Ectodermal cell (in vitro differentiated cells): Measurements from ENCODE around the gene TMPRSS6.
"Not testable (repeated sequence)": the region's sequence is repeated elsewhere in the genome, so short reads cannot be mapped to it uniquely, and the experiment has no call there.

Experiments used
- H3K27ac ChIP-seq: 2 replicates; pipeline ENCODE4 v1.7.0; 2013; ENCODE audit warnings: mild to moderate bottlenecking, low read depth, low read length; ENCODE audit not compliant: insufficient read depth, poor library complexity, severe bottlenecking
- H3K27me3 ChIP-seq: 2 replicates; pipeline ENCODE4 v1.7.0; 2013; ENCODE audit warnings: mild to moderate bottlenecking, low read length; ENCODE audit not compliant: insufficient read depth, control insufficient read depth, poor library complexity, severe bottlenecking
- H3K36me3 ChIP-seq: one replicate; pipeline ENCODE4 v1.7.0; 2013; ENCODE audit warnings: low read length; ENCODE audit not compliant: control insufficient read depth, insufficient read depth
- H3K4me1 ChIP-seq: one replicate; pipeline ENCODE4 v1.7.0; 2013; ENCODE audit warnings: low read length; ENCODE audit not compliant: control insufficient read depth, insufficient read depth
- H3K4me3 ChIP-seq: 2 replicates; pipeline ENCODE4 v1.7.0; 2013; ENCODE audit warnings: low read depth, low read length, control low read depth; ENCODE audit not compliant: insufficient read depth
- H3K9me3 ChIP-seq: 2 replicates; pipeline ENCODE4 v1.7.0; 2013; ENCODE audit warnings: mild to moderate bottlenecking, low read length, moderate library complexity; ENCODE audit not compliant: control insufficient read depth
- WGBS, 2 experiments: methylation state at CpG; one replicate each; pipeline ENCODE4 v1.1.7; 2013; ENCODE audit warnings: missing lambda C conversion rate in 2 of 2; 5-methylcytosine and 5-hydroxymethylcytosine counted together

Gene TMPRSS6

GRCh38 chr22:37079158-37079557 is 30.4 kb downstream of the TMPRSS6 start:
- Histone ChIP-seq H3K36me3 (no peaks in the 10 kb centered on the region), H3K9me3 (no peaks in the 10 kb centered on the region), H3K27ac (no peak overlapping the region), H3K27me3 (peaks cover 23% of the 10 kb centered on the region), H3K4me1 (no peaks in the 10 kb centered on the region), H3K4me3 (no peak overlapping the region)
- WGBS, 2 experiments: 70 to 78% methylated on average over 5 of the region's 5 CpGs

- H3K27ac ChIP-seq: no peak overlapping the region
- H3K4me1 ChIP-seq: no peaks in the 10 kb centered on the region
- H3K9me3 ChIP-seq: no peaks in the 10 kb centered on the region
- H3K36me3 ChIP-seq: no peaks in the 10 kb centered on the region
- H3K27me3 ChIP-seq: peaks cover 26% of the 10 kb centered on the region
- H3K4me3 ChIP-seq: no peak overlapping the region
- WGBS, 2 experiments: 47% methylated on average over 15 of the region's 15 CpGs
These were observed 31.6 kb downstream of the TMPRSS6 start for GRCh38 chr22:37077802-37078448.

- Histone ChIP-seq H3K36me3 (no peaks in the 10 kb centered on the region), H3K27me3 (peaks cover 36% of the 10 kb centered on the region), H3K4me1 (no peaks in the 10 kb centered on the region), H3K4me3 (no peak overlapping the region), H3K27ac (no peak overlapping the region), H3K9me3 (no peaks in the 10 kb centered on the region)
- WGBS, 2 experiments: 88 to 89% methylated on average over 9 of the region's 9 CpGs
These were observed 33.6 kb downstream of the TMPRSS6 start for GRCh38 chr22:37075822-37076433.

- H3K27me3 ChIP-seq: peaks cover 45% of the 10 kb centered on the region
- H3K4me1 ChIP-seq: no peaks in the 10 kb centered on the region
- 80 to 84% methylated on average over 17 of the region's 17 CpGs for WGBS, 2 experiments
- no peaks in the 10 kb centered on the region for H3K9me3 ChIP-seq
- H3K27ac ChIP-seq: no peak overlapping the region
- H3K4me3 ChIP-seq: no peak overlapping the region
- no peaks in the 10 kb centered on the region for H3K36me3 ChIP-seq
These were observed 34.5 kb downstream of the TMPRSS6 start for GRCh38 chr22:37075046-37075445.

- no peaks in the 10 kb centered on the region for H3K4me1 ChIP-seq
- peaks cover 50% of the 10 kb centered on the region for H3K27me3 ChIP-seq
- 89 to 94% methylated on average over 16 of the region's 16 CpGs for WGBS, 2 experiments
- no peak overlapping the region for H3K27ac ChIP-seq
- H3K4me3 ChIP-seq: no peak overlapping the region
- no peaks in the 10 kb centered on the region for H3K9me3 ChIP-seq
- no peaks in the 10 kb centered on the region for H3K36me3 ChIP-seq
These were observed 35.0 kb downstream of the TMPRSS6 start for GRCh38 chr22:37074537-37074936.

- 90 to 91% methylated on average over 8 of the region's 8 CpGs for WGBS, 2 experiments
- peaks cover 68% of the 10 kb centered on the region for H3K27me3 ChIP-seq
- no peak overlapping the region for H3K4me3 ChIP-seq
These were observed 36.8 kb downstream of the TMPRSS6 start for GRCh38 chr22:37072673-37073072.

GRCh38 chr22:37071850-37072592 is 37.5 kb downstream of the TMPRSS6 start:
- not testable (repeated sequence) for H3K4me3 ChIP-seq, H3K9me3 ChIP-seq, H3K4me1 ChIP-seq, H3K36me3 ChIP-seq, H3K27ac ChIP-seq
- 91 to 95% methylated on average over 5 of the region's 5 CpGs for whole genome bisulfite sequencing, 2 experiments
- peaks cover 69% of the 10 kb centered on the region for H3K27me3 ChIP-seq

More at GRCh38 chr22:37072673-37073072, 36.8 kb downstream of the TMPRSS6 start:
- H3K4me1 ChIP-seq: peaks cover 3% of the 10 kb centered on the region
- H3K36me3 ChIP-seq: no peaks in the 10 kb centered on the region
- H3K27ac ChIP-seq: no peak overlapping the region
- no peaks in the 10 kb centered on the region for H3K9me3 ChIP-seq

GRCh38 chr22:37070744-37071143 is 38.8 kb downstream of the TMPRSS6 start:
- Histone ChIP-seq H3K4me3 (no peak overlapping the region), H3K4me1 (peaks cover 3% of the 10 kb centered on the region), H3K36me3 (no peaks in the 10 kb centered on the region), H3K27me3 (peaks cover 59% of the 10 kb centered on the region), H3K9me3 (no peaks in the 10 kb centered on the region), H3K27ac (no peak overlapping the region)
- 70 to 77% methylated on average over 9 of the region's 9 CpGs for WGBS, 2 experiments

GRCh38 chr22:37070334-37070733 is 39.2 kb downstream of the TMPRSS6 start:
- no peaks in the 10 kb centered on the region for H3K36me3 ChIP-seq
- H3K27me3 ChIP-seq: peaks cover 58% of the 10 kb centered on the region
- no peaks in the 10 kb centered on the region for H3K9me3 ChIP-seq
- H3K27ac ChIP-seq: no peak overlapping the region
- peaks cover 3% of the 10 kb centered on the region for H3K4me1 ChIP-seq
- H3K4me3 ChIP-seq: no peak overlapping the region
- WGBS, 2 experiments: 90 to 92% methylated on average over 8 of the region's 8 CpGs

GRCh38 chr22:37069719-37070118 is 39.8 kb downstream of the TMPRSS6 start:
- H3K36me3 ChIP-seq: no peaks in the 10 kb centered on the region
- H3K4me1 ChIP-seq: peaks cover 3% of the 10 kb centered on the region
- peaks cover 52% of the 10 kb centered on the region for H3K27me3 ChIP-seq
- no peak overlapping the region for H3K4me3 ChIP-seq
- no peaks in the 10 kb centered on the region for H3K9me3 ChIP-seq
- H3K27ac ChIP-seq: no peak overlapping the region
- WGBS, 2 experiments: 87 to 88% methylated on average over 9 of the region's 9 CpGs
